Liver (tissue), 9 donors: ENCODE data around the gene VPS13C. TPM values are rescaled to one million over a fixed set of nuclear protein-coding genes. Genes with fewer than 3 reads are reported as not detected.

Source experiments
- DNase-seq: peaks from one replicate; pipeline ENCODE4 v3.0.0-alpha.2; 2017; ENCODE audit warnings: low spot score
- H3K27ac ChIP-seq, 2 donors: one replicate each; pipeline ENCODE4 v1.7.0; 2013; ENCODE audit warnings: inconsistent platforms in 2 of 2, low read length in 2 of 2, control low read depth in 1 of 2, low read depth in 1 of 2, mild to moderate bottlenecking in 1 of 2
- H3K27me3 ChIP-seq, 4 donors: one replicate each; pipeline versions ENCODE4 v1.6.1 to v1.7.0; 2013; ENCODE audit warnings: low read length in 3 of 4, inconsistent platforms in 1 of 4, mild to moderate bottlenecking in 1 of 4, moderate library complexity in 1 of 4; ENCODE audit not compliant: control insufficient read depth in 4 of 4, insufficient read depth in 4 of 4
- H3K36me3 ChIP-seq, 4 donors: one replicate each; pipeline versions ENCODE4 v1.6.1 to v1.7.0; 2013; ENCODE audit warnings: low read length in 3 of 4, mild to moderate bottlenecking in 3 of 4, low read depth in 1 of 4, moderate library complexity in 1 of 4; ENCODE audit not compliant: control insufficient read depth in 4 of 4, insufficient read depth in 3 of 4
- H3K4me1 ChIP-seq, 4 donors: one replicate each; pipeline versions ENCODE4 v1.6.1 to v1.7.0; 2013; ENCODE audit warnings: low read length in 3 of 4, mild to moderate bottlenecking in 3 of 4, moderate library complexity in 1 of 4; ENCODE audit not compliant: control insufficient read depth in 4 of 4, insufficient read depth in 4 of 4
- H3K4me3 ChIP-seq, 3 donors: one replicate each; pipeline versions ENCODE4 v1.6.1 to v1.7.0; 2013; ENCODE audit warnings: low read length in 3 of 3, control low read depth in 1 of 3, low read depth in 1 of 3, mild to moderate bottlenecking in 1 of 3
- H3K9ac ChIP-seq, 2 donors: one replicate each; pipeline ENCODE4 v1.7.0; 2013; ENCODE audit warnings: low read length in 2 of 2, mild to moderate bottlenecking in 2 of 2, moderate library complexity in 2 of 2, control low read depth in 1 of 2, low read depth in 1 of 2
- H3K9me3 ChIP-seq, 4 donors: one replicate each; pipeline versions ENCODE4 v1.6.1 to v1.7.0; 2013; ENCODE audit warnings: low read length in 3 of 4; ENCODE audit not compliant: control insufficient read depth in 4 of 4
- ATF3 ChIP-seq: IDR thresholded peaks from 2 replicates; pipeline ENCODE4 v1.6.1; 2016; ENCODE audit warnings: antibody characterized with exemption
- CTCF ChIP-seq: fragments of 150-350 bp; IDR thresholded peaks from 2 replicates; pipeline ENCODE4 v1.5.1; 2017; ENCODE audit warnings: improper control_type of control experiment, low read depth, low read length; ENCODE audit not compliant: missing input control
- EGR1 ChIP-seq, 2 donors: IDR thresholded peaks; 2 replicates each; pipeline ENCODE4 v1.6.1; 2016 to 2018; ENCODE audit warnings: antibody characterized with exemption in 2 of 2, low read depth in 2 of 2
- FOXA1 ChIP-seq: IDR thresholded peaks from 2 replicates; pipeline ENCODE4 v1.6.1; 2016; ENCODE audit warnings: antibody characterized with exemption
- FOXA2 ChIP-seq: IDR thresholded peaks from 2 replicates; pipeline ENCODE4 v1.6.1; 2016; ENCODE audit warnings: antibody characterized with exemption
- GABPA ChIP-seq, 2 donors: IDR thresholded peaks in 1 of 2; conservative IDR thresholded peaks in 1 of 2; 2 replicates each; pipeline ENCODE4 v1.6.1; 2016; ENCODE audit warnings: antibody characterized with exemption in 2 of 2, mild to moderate bottlenecking in 1 of 2, moderate library complexity in 1 of 2
- HNF4A ChIP-seq, 2 donors: conservative IDR thresholded peaks; 2 replicates each; pipeline ENCODE4 v1.6.1; 2016; ENCODE audit warnings: antibody characterized with exemption in 2 of 2, mild to moderate bottlenecking in 2 of 2
- HNF4G ChIP-seq: IDR thresholded peaks from 2 replicates; pipeline ENCODE4 v1.6.1; 2016; ENCODE audit warnings: antibody characterized with exemption
- JUND ChIP-seq, 2 donors: IDR thresholded peaks; 2 replicates each; pipeline ENCODE4 v1.6.1; 2016; ENCODE audit warnings: antibody characterized with exemption in 2 of 2
- MAX ChIP-seq: IDR thresholded peaks from 2 replicates; pipeline ENCODE4 v1.6.1; 2016; ENCODE audit warnings: antibody characterized with exemption
- NR2F2 ChIP-seq: IDR thresholded peaks from 2 replicates; pipeline ENCODE4 v1.6.1; 2016; ENCODE audit warnings: antibody characterized with exemption
- REST ChIP-seq: IDR thresholded peaks from 2 replicates; pipeline ENCODE4 v1.6.1; 2016; ENCODE audit warnings: antibody characterized with exemption, mild to moderate bottlenecking
- RXRA ChIP-seq, 2 donors: IDR thresholded peaks; 2 replicates each; pipeline ENCODE4 v1.6.1; 2017 to 2018; ENCODE audit warnings: antibody characterized with exemption in 2 of 2, mild to moderate bottlenecking in 1 of 2
- SP1 ChIP-seq: IDR thresholded peaks from 2 replicates; pipeline ENCODE4 v1.6.1; 2018; ENCODE audit warnings: antibody characterized with exemption, mild to moderate bottlenecking
- TAF1 ChIP-seq: conservative IDR thresholded peaks from 2 replicates; pipeline ENCODE4 v1.6.1; 2016; ENCODE audit warnings: antibody characterized with exemption, mild to moderate bottlenecking
- YY1 ChIP-seq: IDR thresholded peaks from 2 replicates; pipeline ENCODE4 v1.6.1; 2016; ENCODE audit warnings: antibody characterized with exemption, mild to moderate bottlenecking
- ZBTB33 ChIP-seq: IDR thresholded peaks from 2 replicates; pipeline ENCODE4 v1.6.1; 2016; ENCODE audit warnings: antibody characterized with exemption
- WGBS: extraction: QIAGEN DNeasy Blood & Tissue Kit; methylation state at CpG from one replicate; pipeline ENCODE4 v1.1.7; 2013; 5-methylcytosine and 5-hydroxymethylcytosine counted together
- polyA plus RNA-seq, 2 donors: library from polyadenylated mRNA; stranded (reverse) in 1 of 2; unstranded in 1 of 2; fragments of 200-250 nt in 1 of 2; fragments of >200 nt in 1 of 2; fragmentation: Nextera tagmentation in 1 of 2; extraction: Ambion mirVana in 1 of 2; gene quantifications; one replicate each; pipeline versions ENCODE4 v1.2.1 to v1.2.3, GENCODE V29; 2013 to 2015
- total RNA-seq, 2 donors: library from RNA; depleted of rRNA; stranded (reverse); fragments of >200 nt; gene quantifications; one replicate each; pipeline ENCODE4 v1.2.3, GENCODE V29; 2014
- donor health status: healthy.
- donor health status: healthy.
- donor health status: healthy.
- donor health status: healthy.
- donor health status: healthy.

Gene VPS13C
- total and polyA plus RNA-seq, 4 donors: 5.4 to 42.0 (median 17.4) TPM

- TF ChIP-seq CTCF (no peak), JUND (IDR thresholded peaks at IDR 0.05) (no peak), EGR1 (IDR thresholded peaks at IDR 0.05; ENCODE audit: low read depth in 2 of 2) (no peak), GABPA (IDR thresholded peaks at IDR 0.05 in 1 of 2, conservative IDR thresholded peaks at IDR 0.05 in 1 of 2) (no peak), TAF1 (no peak)
These were observed 25.5 kb upstream of the VPS13C start (continued) for GRCh38 chr15:62085740-62086139.

GRCh38 chr15:62083194-62084154 lies 23.2 kb upstream of the VPS13C start:
- Histone ChIP-seq H3K9me3 (no peaks in the 10 kb centered on the region), H3K4me3 (no peak overlapping the region), H3K4me1 (no peaks in the 10 kb centered on the region), H3K27ac (no peak overlapping the region), H3K9ac (no peak overlapping the region), H3K27me3 (no peaks in the 10 kb centered on the region), H3K36me3 (no peaks in the 10 kb centered on the region)
- no peak for DNase-seq
- no peak for TF ChIP-seq MAX
- TF ChIP-seq NR2F2: no peak
- no peak for TF ChIP-seq YY1
- TF ChIP-seq HNF4A (conservative IDR thresholded peaks at IDR 0.05): no peak
- TF ChIP-seq HNF4G: no peak
- TF ChIP-seq ZBTB33: no peak
- no peak for TF ChIP-seq GABPA (IDR thresholded peaks at IDR 0.05 in 1 of 2, conservative IDR thresholded peaks at IDR 0.05 in 1 of 2)
- no peak for TF ChIP-seq FOXA2
- no peak for TF ChIP-seq EGR1 (IDR thresholded peaks at IDR 0.05; ENCODE audit: low read depth in 2 of 2)
- no peak for TF ChIP-seq FOXA1
- no peak for TF ChIP-seq SP1
- no peak for TF ChIP-seq REST
- no peak for TF ChIP-seq ATF3
- no peak for TF ChIP-seq RXRA (IDR thresholded peaks at IDR 0.05)
- 84% methylated on average over 9 of the region's 9 CpGs for WGBS
